Upper lobe of left lung (tissue), 4 donors: ENCODE results near the gene FHDC1.

Experiments used
- CTCF ChIP-seq, 6 experiments: fragments of 450-650 bp in 4 of 6; fragments of 200-600 bp in 2 of 6; sonication (generic) in 2 of 6; IDR thresholded peaks; one replicate each; pipeline ENCODE4 v1.5.1; 2016 to 2019; ENCODE audit warnings: antibody characterized with exemption in 6 of 6
- EP300 ChIP-seq, 4 donors: sonication (generic); formaldehyde crosslinking; IDR thresholded peaks; one replicate each; pipeline ENCODE4 v1.5.1; 2017; ENCODE audit warnings: antibody characterized with exemption in 4 of 4, control low read depth in 2 of 4
- POLR2A ChIP-seq, 4 donors: fragments of 450-650 bp; IDR thresholded peaks; one replicate each; pipeline ENCODE4 v1.5.1; 2016 to 2017; ENCODE audit warnings: antibody characterized with exemption in 4 of 4, mild to moderate bottlenecking in 2 of 4
- POLR2AphosphoS5 ChIP-seq, 2 donors: sonication (generic); formaldehyde crosslinking; IDR thresholded peaks; one replicate each; pipeline ENCODE4 v1.5.1; 2017; ENCODE audit warnings: antibody characterized with exemption in 2 of 2

DNA sequence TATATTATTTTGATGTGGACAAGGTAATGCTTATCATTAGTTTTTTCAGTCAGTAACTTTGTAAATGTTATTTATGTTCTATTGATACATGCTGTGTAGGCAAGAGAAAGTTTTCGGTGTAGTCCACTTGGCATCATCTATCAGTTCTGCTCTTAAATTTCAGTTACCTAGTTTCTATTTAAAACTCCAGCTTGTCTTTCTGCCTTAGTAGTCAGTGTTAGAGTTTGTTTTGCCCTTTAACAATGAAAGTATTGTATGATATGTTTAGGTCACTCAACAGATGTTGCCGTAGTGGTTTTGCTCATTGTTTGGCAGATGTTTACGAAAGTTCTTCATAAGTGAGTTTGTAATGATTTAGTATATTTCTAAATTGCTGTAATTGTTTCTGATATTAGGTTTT lies 34.9 kb upstream of the FHDC1 start:
- TF ChIP-seq CTCF (IDR thresholded peaks at IDR 0.05) (no peak), POLR2AphosphoS5 (IDR thresholded peaks at IDR 0.05) (no peak), POLR2A (IDR thresholded peaks at IDR 0.05) (no peak), EP300 (IDR thresholded peaks at IDR 0.05) (no peak)
